ENCODE data around the gene TMEM129.
"Not testable (repeated sequence)": the region's sequence is repeated elsewhere in the genome, so short reads cannot be mapped to it uniquely, and the experiment has no call there.

The TMEM129 gene

GRCh38 chr4:1693131-1693896 lies 27.8 kb downstream of the TMEM129 start:
- DNase-seq (ENCODE audit: low read depth) = peak; percentile 66

GRCh38 chr4:1691737-1692373 lies 29.3 kb downstream of the TMEM129 start:
- no peak for DNase-seq (ENCODE audit: low read depth)

- no peak for DNase-seq (ENCODE audit: low read depth)
These were observed 30.4 kb downstream of the TMEM129 start for GRCh38 chr4:1690698-1691097.

GRCh38 chr4:1686440-1687036 lies 34.6 kb downstream of the TMEM129 start:
- no peak for DNase-seq (ENCODE audit: low read depth)

- no peak for DNase-seq (ENCODE audit: low read depth)
These were observed 35.6 kb downstream of the TMEM129 start for GRCh38 chr4:1685235-1686150.

- peak; percentile 84 for DNase-seq (ENCODE audit: low read depth)
These were observed 36.5 kb downstream of the TMEM129 start for GRCh38 chr4:1684506-1685234.

- no peak for DNase-seq (ENCODE audit: low read depth)
These were observed 37.2 kb downstream of the TMEM129 start, which contains the start of gene FAM53A for GRCh38 chr4:1683736-1684505. Gene FAM53A (minus strand): TSS chr4:1684313. CDS start chr4:1668741, 15,572 bp downstream.

GRCh38 chr4:1683261-1683735 lies 37.8 kb downstream of the TMEM129 start:
- no peak for DNase-seq (ENCODE audit: low read depth)

- DNase-seq (ENCODE audit: low read depth) = no peak
These were observed 38.3 kb downstream of the TMEM129 start for GRCh38 chr4:1682860-1683259.

GRCh38 chr4:1678244-1678643 lies 42.9 kb downstream of the TMEM129 start:
- DNase-seq (ENCODE audit: low read depth) = no peak

GRCh38 chr4:1676605-1677525 lies 44.3 kb downstream of the TMEM129 start:
- no peak for DNase-seq (ENCODE audit: low read depth)

- no peak for DNase-seq (ENCODE audit: low read depth)
These were observed 45.4 kb downstream of the TMEM129 start for GRCh38 chr4:1675802-1676137.

GRCh38 chr4:1675136-1675801 lies 45.9 kb downstream of the TMEM129 start:
- no peak for DNase-seq (ENCODE audit: low read depth)

- no peak for DNase-seq (ENCODE audit: low read depth)
These were observed 46.4 kb downstream of the TMEM129 start for GRCh38 chr4:1674682-1675081.

- no peak for DNase-seq (ENCODE audit: low read depth)
These were observed 47.5 kb downstream of the TMEM129 start for GRCh38 chr4:1673671-1674070.

GRCh38 chr4:1671011-1671410 lies 50.1 kb downstream of the TMEM129 start:
- not testable (repeated sequence) for DNase-seq (ENCODE audit: low read depth)

GRCh38 chr4:1670279-1670678 lies 50.8 kb downstream of the TMEM129 start:
- DNase-seq (ENCODE audit: low read depth) = no peak

GRCh38 chr4:1669850-1670249 lies 51.3 kb downstream of the TMEM129 start:
- DNase-seq (ENCODE audit: low read depth) = no peak

- DNase-seq (ENCODE audit: low read depth) = no peak
These were observed 51.9 kb downstream of the TMEM129 start for GRCh38 chr4:1669270-1669669.

Data from stimulated activated CD8-positive, alpha-beta memory T cell treated with anti-CD3 and anti-CD28 coated beads, Interleukin-15, amount 100 ng/mL, for 1 hour (primary cell).